Sigmoid colon (tissue), 7 donors: ENCODE results near the gene MAN2A2. TPM values are rescaled to one million over a fixed set of nuclear protein-coding genes. Genes with fewer than 3 reads are reported as not detected.

Experiments used
- DNase-seq: peaks from one replicate; pipeline ENCODE4 v3.0.0-alpha.2; 2019
- H3K27ac ChIP-seq, 4 donors: fragments of 200-600 bp; sonication (generic); one replicate each; pipeline ENCODE4 v1.5.1; 2016 to 2019; ENCODE audit warnings: mild to moderate bottlenecking in 1 of 4
- H3K27me3 ChIP-seq, 3 donors: fragments of 200-600 bp; sonication (generic); one replicate each; pipeline ENCODE4 v1.5.1; 2019; ENCODE audit warnings: mild to moderate bottlenecking in 1 of 3
- H3K36me3 ChIP-seq, 4 donors: fragments of 200-600 bp; sonication (generic); one replicate each; pipeline ENCODE4 v1.5.1; 2016 to 2019
- H3K4me1 ChIP-seq, 4 donors: fragments of 200-600 bp; sonication (generic); one replicate each; pipeline ENCODE4 v1.5.1; 2017 to 2019
- H3K4me3 ChIP-seq, 4 donors: fragments of 200-600 bp; sonication (generic); one replicate each; pipeline ENCODE4 v1.5.1; 2017 to 2019; ENCODE audit warnings: mild to moderate bottlenecking in 2 of 4, moderate library complexity in 1 of 4
- H3K9me3 ChIP-seq, 4 donors: fragments of 200-600 bp in 3 of 4; sonication (generic) in 3 of 4; one replicate each; pipeline versions ENCODE4 v1.5.1 to v1.6.1; 2013 to 2019
- EP300 ChIP-seq, 4 donors: sonication (generic); formaldehyde crosslinking; IDR thresholded peaks; one replicate each; pipeline ENCODE4 v1.6.1; 2017; ENCODE audit warnings: antibody characterized with exemption in 4 of 4
- POLR2A ChIP-seq, 2 donors: fragments of 450-650 bp; IDR thresholded peaks; one replicate each; pipeline ENCODE4 v1.6.1; 2016; ENCODE audit warnings: antibody characterized with exemption in 2 of 2, mild to moderate bottlenecking in 2 of 2, moderate library complexity in 2 of 2
- POLR2AphosphoS5 ChIP-seq, 4 donors: sonication (generic); formaldehyde crosslinking; IDR thresholded peaks; one replicate each; pipeline ENCODE4 v1.6.1; 2017; ENCODE audit warnings: antibody characterized with exemption in 4 of 4
- WGBS, 2 donors: extraction: QIAGEN DNeasy Blood & Tissue Kit; methylation state at CpG; one replicate each; pipeline ENCODE4 v1.1.7; 2013; 5-methylcytosine and 5-hydroxymethylcytosine counted together
- intact Hi-C: fragments of 100-400 bp; cut with DNase I; formaldehyde crosslinking; loops from one replicate; pipeline ENCODE4 v1.15.1; 2023
- polyA plus RNA-seq, 3 donors: library from polyadenylated mRNA; stranded (reverse); fragments of 200-250 nt; gene quantifications; one replicate each; pipeline ENCODE4 v1.2.3, GENCODE V29; 2013
- total RNA-seq, 4 donors: library from RNA; depleted of rRNA; stranded (reverse); fragments of >200 nt; gene quantifications; one replicate each; pipeline ENCODE4 v1.1.0, GENCODE V29; 2016
- TF ChIP-seq, protein P1 (sequence below), 4 experiments: fragments of 450-650 bp in 3 of 4; fragments of 200-600 bp in 1 of 4; IDR thresholded peaks; one replicate each; pipeline ENCODE4 v1.5.1; 2016 to 2019; ENCODE audit warnings: antibody characterized with exemption in 4 of 4, mild to moderate bottlenecking in 3 of 4, moderate library complexity in 2 of 4
- donor health status: healthy with polysubstance abuse.
- donor health status: Bipolar disorder and iron deficiency.
- donor health status: healthy.

Gene MAN2A2
- total and polyA plus RNA-seq, 7 donors, result 3.7 to 57.6 (median 31.0) TPM

DNA sequence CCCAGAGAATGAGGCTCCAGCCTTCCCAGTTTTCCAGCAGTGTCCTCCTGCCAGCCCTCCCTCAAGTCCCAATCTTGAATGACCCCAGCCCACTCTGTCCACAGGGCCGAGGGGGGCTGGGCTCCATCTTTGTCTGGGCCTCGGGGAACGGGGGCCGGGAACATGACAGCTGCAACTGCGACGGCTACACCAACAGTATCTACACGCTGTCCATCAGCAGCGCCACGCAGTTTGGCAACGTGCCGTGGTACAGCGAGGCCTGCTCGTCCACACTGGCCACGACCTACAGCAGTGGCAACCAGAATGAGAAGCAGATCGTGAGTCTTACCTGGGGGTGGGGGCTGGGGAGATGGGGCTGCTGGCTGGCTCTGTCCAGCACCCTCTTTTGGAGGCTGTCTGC lies 24.4 kb upstream of the MAN2A2 start:
- WGBS, 2 donors, result 95% methylated on average over 15 of the region's 15 CpGs
- Histone ChIP-seq H3K36me3 (peaks cover 47 to 71% (median 61%) of the 10 kb centered on the region in 4 donors), H3K27ac (no peak overlapping the region), H3K4me1 (peaks cover 0 to 17% (median 12%) of the 10 kb centered on the region in 4 donors), H3K27me3 (no peaks in the 10 kb centered on the region), H3K4me3 (no peak overlapping the region), H3K9me3 (no peaks in the 10 kb centered on the region)
- DNase-seq, result no peak
- TF ChIP-seq, protein P1, sequence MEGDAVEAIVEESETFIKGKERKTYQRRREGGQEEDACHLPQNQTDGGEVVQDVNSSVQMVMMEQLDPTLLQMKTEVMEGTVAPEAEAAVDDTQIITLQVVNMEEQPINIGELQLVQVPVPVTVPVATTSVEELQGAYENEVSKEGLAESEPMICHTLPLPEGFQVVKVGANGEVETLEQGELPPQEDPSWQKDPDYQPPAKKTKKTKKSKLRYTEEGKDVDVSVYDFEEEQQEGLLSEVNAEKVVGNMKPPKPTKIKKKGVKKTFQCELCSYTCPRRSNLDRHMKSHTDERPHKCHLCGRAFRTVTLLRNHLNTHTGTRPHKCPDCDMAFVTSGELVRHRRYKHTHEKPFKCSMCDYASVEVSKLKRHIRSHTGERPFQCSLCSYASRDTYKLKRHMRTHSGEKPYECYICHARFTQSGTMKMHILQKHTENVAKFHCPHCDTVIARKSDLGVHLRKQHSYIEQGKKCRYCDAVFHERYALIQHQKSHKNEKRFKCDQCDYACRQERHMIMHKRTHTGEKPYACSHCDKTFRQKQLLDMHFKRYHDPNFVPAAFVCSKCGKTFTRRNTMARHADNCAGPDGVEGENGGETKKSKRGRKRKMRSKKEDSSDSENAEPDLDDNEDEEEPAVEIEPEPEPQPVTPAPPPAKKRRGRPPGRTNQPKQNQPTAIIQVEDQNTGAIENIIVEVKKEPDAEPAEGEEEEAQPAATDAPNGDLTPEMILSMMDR (IDR thresholded peaks at IDR 0.05), result no peak
- TF ChIP-seq POLR2A (IDR thresholded peaks at IDR 0.05) (no peak), POLR2AphosphoS5 (IDR thresholded peaks at IDR 0.05) (no peak)
- intact Hi-C loops, result no loop called here

DNA sequence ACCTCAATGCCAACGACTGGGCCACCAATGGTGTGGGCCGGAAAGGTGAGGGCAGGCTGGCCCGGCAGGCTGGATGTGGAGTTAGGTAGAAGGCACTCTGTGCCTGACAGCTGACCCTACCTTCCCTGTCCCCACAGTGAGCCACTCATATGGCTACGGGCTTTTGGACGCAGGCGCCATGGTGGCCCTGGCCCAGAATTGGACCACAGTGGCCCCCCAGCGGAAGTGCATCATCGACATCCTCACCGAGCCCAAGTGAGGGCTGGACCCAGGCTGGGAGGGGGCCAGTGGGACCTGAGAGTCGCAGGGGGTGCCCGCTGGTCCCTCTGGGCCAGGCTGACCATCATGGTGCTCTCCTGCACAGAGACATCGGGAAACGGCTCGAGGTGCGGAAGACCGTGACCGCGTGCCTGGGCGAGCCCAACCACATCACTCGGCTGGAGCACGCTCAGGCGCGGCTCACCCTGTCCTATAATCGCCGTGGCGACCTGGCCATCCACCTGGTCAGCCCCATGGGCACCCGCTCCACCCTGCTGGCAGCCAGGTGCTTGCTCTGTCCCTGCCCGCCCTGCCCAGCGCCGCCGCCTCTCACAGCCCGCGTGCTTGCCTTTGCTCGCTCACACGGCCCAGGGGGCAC lies 23.3 kb upstream of the MAN2A2 start:
- intact Hi-C loops, result loop anchor here (10.0 kb wide), 2 partner anchors 345 to 565 kb away; no protein-coding TSS in a partner anchor
- TF ChIP-seq, protein P1 (IDR thresholded peaks at IDR 0.05), result no peak
- TF ChIP-seq EP300 (IDR thresholded peaks at IDR 0.05) (no peak), POLR2A (IDR thresholded peaks at IDR 0.05) (no peak), POLR2AphosphoS5 (IDR thresholded peaks at IDR 0.05) (no peak)
- H3K4me1 ChIP-seq, result peaks cover 0 to 22% (median 18%) of the 10 kb centered on the region in 4 donors
- no peak overlapping the region for H3K27ac ChIP-seq
- DNase-seq, result no peak
- no peaks in the 10 kb centered on the region for H3K27me3 ChIP-seq
- peaks cover 47 to 71% (median 61%) of the 10 kb centered on the region in 4 donors for H3K36me3 ChIP-seq
- 88 to 94% methylated on average over 35 of the region's 35 CpGs for WGBS, 2 donors
- H3K9me3 ChIP-seq, result no peaks in the 10 kb centered on the region
- no peak overlapping the region for H3K4me3 ChIP-seq

DNA sequence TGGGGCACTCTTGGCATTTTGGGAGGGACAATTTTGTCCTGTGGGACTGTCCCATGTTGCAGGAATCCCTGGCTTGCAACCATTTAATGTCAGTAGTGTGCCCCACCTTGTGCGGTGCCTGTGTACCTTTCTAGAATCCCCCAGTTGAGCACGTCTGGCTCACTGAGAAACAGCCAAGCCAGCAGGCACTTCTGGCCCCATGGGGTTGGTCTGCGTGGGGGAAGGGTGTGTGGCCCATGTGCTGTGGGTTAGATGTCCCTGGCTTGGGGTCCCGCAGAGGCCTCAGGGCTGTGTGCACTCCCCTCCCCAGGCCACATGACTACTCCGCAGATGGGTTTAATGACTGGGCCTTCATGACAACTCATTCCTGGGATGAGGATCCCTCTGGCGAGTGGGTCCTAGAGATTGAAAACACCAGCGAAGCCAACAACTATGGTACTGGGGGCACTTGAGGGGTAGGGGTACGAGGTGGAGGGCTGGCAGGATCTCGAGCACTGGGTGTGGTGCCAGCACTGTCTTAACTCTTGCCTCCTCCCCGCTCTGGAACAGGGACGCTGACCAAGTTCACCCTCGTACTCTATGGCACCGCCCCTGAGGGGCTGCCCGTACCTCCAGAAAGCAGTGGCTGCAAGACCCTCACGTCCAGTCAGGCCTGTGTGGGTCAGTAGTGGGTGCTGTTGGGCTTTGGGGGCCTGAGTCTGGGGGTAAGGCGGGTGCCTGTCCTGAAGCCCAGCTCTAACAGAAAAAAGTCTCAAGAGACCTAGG lies 22.5 kb upstream of the MAN2A2 start:
- 88 to 91% methylated on average over 16 of the region's 16 CpGs for WGBS, 2 donors
- peaks cover 0 to 29% (median 25%) of the 10 kb centered on the region in 4 donors for H3K4me1 ChIP-seq
- no peak overlapping the region for H3K4me3 ChIP-seq
- no peaks in the 10 kb centered on the region for H3K27me3 ChIP-seq
- no peaks in the 10 kb centered on the region for H3K9me3 ChIP-seq
- DNase-seq, result no peak
- TF ChIP-seq, protein P1 (IDR thresholded peaks at IDR 0.05), result no peak
- TF ChIP-seq POLR2AphosphoS5 (IDR thresholded peaks at IDR 0.05), result no peak
- peaks cover 47 to 70% (median 61%) of the 10 kb centered on the region in 4 donors for H3K36me3 ChIP-seq
- intact Hi-C loops, result loop anchor here (10.0 kb wide), 2 partner anchors 346 to 566 kb away; no protein-coding TSS in a partner anchor
- no peak overlapping the region for H3K27ac ChIP-seq

DNA sequence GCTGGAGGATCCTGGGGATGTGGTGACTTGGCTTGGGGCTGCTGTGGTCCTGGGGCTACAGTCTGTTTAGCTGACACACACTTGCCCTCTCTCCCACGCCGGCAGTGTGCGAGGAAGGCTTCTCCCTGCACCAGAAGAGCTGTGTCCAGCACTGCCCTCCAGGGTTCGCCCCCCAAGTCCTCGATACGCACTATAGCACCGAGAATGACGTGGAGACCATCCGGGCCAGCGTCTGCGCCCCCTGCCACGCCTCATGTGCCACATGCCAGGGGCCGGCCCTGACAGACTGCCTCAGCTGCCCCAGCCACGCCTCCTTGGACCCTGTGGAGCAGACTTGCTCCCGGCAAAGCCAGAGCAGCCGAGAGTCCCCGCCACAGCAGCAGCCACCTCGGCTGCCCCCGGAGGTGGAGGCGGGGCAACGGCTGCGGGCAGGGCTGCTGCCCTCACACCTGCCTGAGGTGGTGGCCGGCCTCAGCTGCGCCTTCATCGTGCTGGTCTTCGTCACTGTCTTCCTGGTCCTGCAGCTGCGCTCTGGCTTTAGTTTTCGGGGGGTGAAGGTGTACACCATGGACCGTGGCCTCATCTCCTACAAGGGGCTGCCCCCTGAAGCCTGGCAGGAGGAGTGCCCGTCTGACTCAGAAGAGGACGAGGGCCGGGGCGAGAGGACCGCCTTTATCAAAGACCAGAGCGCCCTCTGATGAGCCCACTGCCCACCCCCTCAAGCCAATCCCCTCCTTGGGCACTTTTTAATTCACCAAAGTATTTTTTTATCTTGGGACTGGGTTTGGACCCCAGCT lies 21.7 kb upstream of the MAN2A2 start:
- DNase-seq, result no peak
- intact Hi-C loops, result loop anchor here (10.0 kb wide), 2 partner anchors 347 to 567 kb away; no protein-coding TSS in a partner anchor
- Histone ChIP-seq H3K27ac (no peak overlapping the region), H3K36me3 (peaks cover 43 to 62% (median 54%) of the 10 kb centered on the region in 4 donors), H3K4me1 (peaks cover 0 to 37% (median 32%) of the 10 kb centered on the region in 4 donors), H3K4me3 (no peak overlapping the region), H3K27me3 (no peaks in the 10 kb centered on the region), H3K9me3 (no peaks in the 10 kb centered on the region)
- TF ChIP-seq EP300 (IDR thresholded peaks at IDR 0.05) (no peak), POLR2AphosphoS5 (IDR thresholded peaks at IDR 0.05) (no peak), POLR2A (IDR thresholded peaks at IDR 0.05) (no peak)
- TF ChIP-seq, protein P1 (IDR thresholded peaks at IDR 0.05), result no peak
- WGBS, 2 donors, result 79 to 89% methylated on average over 35 of the region's 35 CpGs
